Measurements from ENCODE around the gene CDH24. TPM values are rescaled to one million over a fixed set of nuclear protein-coding genes. Genes with fewer than 3 reads are reported as not detected.
A peak's percentile ranks its signal among the peaks of the same experiment; 100 is the strongest.

Gene CDH24
- total and polyA plus RNA-seq, 10 of the 15 experiments (the other 5 are each of a cell fraction or from before 2014, with no cell fraction given) = 0.10 to 1.5 (median 0.45) TPM; not detected in 2

DNA sequence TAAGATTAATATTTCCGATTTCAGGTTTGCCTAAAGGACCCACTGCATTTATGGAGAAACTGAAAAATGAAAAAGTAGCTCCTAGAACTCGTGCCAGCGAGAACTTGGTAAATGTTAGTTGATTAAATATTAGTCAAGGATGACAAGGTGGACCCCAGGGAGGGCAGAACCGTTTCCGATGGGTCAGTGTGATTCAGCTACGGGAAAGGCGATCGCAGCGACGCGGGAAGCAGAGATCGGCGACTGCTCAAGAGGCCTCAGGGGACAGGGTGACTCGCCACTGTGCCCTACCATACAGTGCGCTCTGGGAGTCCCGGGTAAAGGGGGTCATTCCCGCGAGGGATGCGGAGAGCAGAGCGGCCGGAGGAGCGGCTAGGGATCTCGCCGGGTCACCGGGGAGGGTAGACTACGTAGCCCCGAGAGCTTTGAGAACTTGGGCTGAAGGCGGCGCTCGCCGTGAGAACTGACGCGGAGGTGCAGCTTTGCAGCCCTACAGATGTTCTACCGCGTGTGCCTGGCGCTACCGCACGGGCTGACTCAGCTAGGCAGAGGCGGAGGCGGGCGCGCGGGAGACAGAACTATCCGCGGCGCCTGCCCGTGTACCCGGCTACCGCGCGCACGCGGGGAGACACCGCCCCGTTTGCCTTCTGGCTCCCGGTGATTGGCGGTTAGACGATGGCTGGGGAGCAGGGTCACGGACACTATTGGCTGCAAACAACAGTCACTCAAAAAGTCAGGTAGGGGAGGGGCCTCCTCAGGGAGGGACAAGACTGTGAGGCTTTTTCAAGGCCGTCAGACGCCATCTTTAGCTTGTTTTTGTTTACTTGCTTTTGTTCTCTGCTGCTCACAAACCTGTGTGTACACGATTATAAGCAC, 50.5 kb downstream of the CDH24 start (continued):
- TF ChIP-seq, protein P1, sequence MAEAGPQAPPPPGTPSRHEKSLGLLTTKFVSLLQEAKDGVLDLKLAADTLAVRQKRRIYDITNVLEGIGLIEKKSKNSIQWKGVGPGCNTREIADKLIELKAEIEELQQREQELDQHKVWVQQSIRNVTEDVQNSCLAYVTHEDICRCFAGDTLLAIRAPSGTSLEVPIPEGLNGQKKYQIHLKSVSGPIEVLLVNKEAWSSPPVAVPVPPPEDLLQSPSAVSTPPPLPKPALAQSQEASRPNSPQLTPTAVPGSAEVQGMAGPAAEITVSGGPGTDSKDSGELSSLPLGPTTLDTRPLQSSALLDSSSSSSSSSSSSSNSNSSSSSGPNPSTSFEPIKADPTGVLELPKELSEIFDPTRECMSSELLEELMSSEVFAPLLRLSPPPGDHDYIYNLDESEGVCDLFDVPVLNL (IDR thresholded peaks at IDR 0.05; ENCODE audit: low read depth, low read length) = 0 out of 2 replicates have a peak, but pooled peaks have one; percentile 24
- peak; percentile 96 for TF ChIP-seq SP1 (IDR thresholded peaks at IDR 0.05; ENCODE audit: low read depth, low read length)
- TF ChIP-seq, protein P2, sequence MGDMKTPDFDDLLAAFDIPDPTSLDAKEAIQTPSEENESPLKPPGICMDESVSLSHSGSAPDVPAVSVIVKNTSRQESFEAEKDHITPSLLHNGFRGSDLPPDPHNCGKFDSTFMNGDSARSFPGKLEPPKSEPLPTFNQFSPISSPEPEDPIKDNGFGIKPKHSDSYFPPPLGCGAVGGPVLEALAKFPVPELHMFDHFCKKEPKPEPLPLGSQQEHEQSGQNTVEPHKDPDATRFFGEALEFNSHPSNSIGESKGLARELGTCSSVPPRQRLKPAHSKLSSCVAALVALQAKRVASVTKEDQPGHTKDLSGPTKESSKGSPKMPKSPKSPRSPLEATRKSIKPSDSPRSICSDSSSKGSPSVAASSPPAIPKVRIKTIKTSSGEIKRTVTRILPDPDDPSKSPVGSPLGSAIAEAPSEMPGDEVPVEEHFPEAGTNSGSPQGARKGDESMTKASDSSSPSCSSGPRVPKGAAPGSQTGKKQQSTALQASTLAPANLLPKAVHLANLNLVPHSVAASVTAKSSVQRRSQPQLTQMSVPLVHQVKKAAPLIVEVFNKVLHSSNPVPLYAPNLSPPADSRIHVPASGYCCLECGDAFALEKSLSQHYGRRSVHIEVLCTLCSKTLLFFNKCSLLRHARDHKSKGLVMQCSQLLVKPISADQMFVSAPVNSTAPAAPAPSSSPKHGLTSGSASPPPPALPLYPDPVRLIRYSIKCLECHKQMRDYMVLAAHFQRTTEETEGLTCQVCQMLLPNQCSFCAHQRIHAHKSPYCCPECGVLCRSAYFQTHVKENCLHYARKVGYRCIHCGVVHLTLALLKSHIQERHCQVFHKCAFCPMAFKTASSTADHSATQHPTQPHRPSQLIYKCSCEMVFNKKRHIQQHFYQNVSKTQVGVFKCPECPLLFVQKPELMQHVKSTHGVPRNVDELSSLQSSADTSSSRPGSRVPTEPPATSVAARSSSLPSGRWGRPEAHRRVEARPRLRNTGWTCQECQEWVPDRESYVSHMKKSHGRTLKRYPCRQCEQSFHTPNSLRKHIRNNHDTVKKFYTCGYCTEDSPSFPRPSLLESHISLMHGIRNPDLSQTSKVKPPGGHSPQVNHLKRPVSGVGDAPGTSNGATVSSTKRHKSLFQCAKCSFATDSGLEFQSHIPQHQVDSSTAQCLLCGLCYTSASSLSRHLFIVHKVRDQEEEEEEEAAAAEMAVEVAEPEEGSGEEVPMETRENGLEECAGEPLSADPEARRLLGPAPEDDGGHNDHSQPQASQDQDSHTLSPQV (IDR thresholded peaks at IDR 0.05) = no peak
- peak; percentile 95 for TF ChIP-seq RB1 (IDR thresholded peaks at IDR 0.05; ENCODE audit: borderline replicate concordance)
- TF ChIP-seq IKZF2 (IDR thresholded peaks at IDR 0.05) = peak; percentile 48 to 66; a peak in 2 of 4 replicates
- TF ChIP-seq ZSCAN29 (IDR thresholded peaks at IDR 0.05) = peak; percentile 100
